ENCODE measurements around the gene HCAR2. TPM values are rescaled to one million over a fixed set of nuclear protein-coding genes. Genes with fewer than 3 reads are reported as not detected.

Gene HCAR2
- total and polyA plus RNA-seq, 2 experiments from 2014 or later, result 2.1 to 3.7 TPM

- H3K9me3 ChIP-seq (ENCODE audit: low read depth), result no peaks in the 10 kb centered on the region
- no peaks in the 10 kb centered on the region for H3K9me2 ChIP-seq (replicated peaks; ENCODE audit: insufficient read depth)
- no peak overlapping the region for H3K27ac ChIP-seq
- H3K4me1 ChIP-seq (ENCODE audit: insufficient read depth), result no peaks in the 10 kb centered on the region
- 86% methylated on average over 8 of the region's 8 CpGs for WGBS (ENCODE audit: low lambda C conversion rate, missing lambda C conversion rate)
- no peaks in the 10 kb centered on the region for H3K27me3 ChIP-seq
- H2AFZ ChIP-seq, result no peak overlapping the region
- TF ChIP-seq, protein P1, sequence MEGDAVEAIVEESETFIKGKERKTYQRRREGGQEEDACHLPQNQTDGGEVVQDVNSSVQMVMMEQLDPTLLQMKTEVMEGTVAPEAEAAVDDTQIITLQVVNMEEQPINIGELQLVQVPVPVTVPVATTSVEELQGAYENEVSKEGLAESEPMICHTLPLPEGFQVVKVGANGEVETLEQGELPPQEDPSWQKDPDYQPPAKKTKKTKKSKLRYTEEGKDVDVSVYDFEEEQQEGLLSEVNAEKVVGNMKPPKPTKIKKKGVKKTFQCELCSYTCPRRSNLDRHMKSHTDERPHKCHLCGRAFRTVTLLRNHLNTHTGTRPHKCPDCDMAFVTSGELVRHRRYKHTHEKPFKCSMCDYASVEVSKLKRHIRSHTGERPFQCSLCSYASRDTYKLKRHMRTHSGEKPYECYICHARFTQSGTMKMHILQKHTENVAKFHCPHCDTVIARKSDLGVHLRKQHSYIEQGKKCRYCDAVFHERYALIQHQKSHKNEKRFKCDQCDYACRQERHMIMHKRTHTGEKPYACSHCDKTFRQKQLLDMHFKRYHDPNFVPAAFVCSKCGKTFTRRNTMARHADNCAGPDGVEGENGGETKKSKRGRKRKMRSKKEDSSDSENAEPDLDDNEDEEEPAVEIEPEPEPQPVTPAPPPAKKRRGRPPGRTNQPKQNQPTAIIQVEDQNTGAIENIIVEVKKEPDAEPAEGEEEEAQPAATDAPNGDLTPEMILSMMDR (IDR thresholded peaks at IDR 0.05; ENCODE audit: poor library complexity), result no peak
- TF ChIP-seq EZH2 (IDR thresholded peaks at IDR 0.05; ENCODE audit: borderline replicate concordance) (no peak), EZH2phosphoT487 (IDR thresholded peaks at IDR 0.05; ENCODE audit: low read depth, severe bottlenecking, unreplicated experiment) (no peak)
- H3K36me3 ChIP-seq (replicated peaks; ENCODE audit: insufficient read depth, low read depth), result no peaks in the 10 kb centered on the region
- H4K20me1 ChIP-seq (ENCODE audit: insufficient read depth, poor library complexity, severe bottlenecking), result no peaks in the 10 kb centered on the region
- DNase-seq (ENCODE audit: low spot score), result no peak
- H3K4me2 ChIP-seq, result no peak overlapping the region
- H3K79me2 ChIP-seq, result no peaks in the 10 kb centered on the region
- H3K4me3 ChIP-seq, result no peak overlapping the region
Observed at GRCh38 chr12:122665349-122665748, 37.8 kb downstream of the HCAR2 start.

DNA sequence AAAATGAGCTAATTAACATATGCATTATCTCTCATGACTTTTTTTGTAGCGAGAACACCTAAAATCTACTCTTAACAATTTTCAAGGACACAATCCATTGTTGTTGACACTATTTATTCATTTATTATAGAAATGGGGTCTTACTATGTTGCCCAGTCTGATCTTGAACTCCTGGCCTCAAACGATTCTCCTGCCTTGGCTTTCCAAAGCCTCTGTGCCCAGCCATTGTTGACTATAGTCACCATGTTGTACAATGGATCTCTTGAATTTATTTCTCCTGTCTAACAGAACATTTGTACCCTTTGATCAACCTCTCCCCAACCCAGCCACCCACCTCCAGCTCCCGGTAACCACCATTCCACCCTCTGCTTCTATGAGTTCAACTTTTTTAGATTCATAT, 41.2 kb downstream of the HCAR2 start:
- Histone ChIP-seq H3K4me1 (ENCODE audit: insufficient read depth) (no peaks in the 10 kb centered on the region), H3K79me2 (no peaks in the 10 kb centered on the region), H3K27ac (no peak overlapping the region), H3K27me3 (no peaks in the 10 kb centered on the region), H4K20me1 (ENCODE audit: insufficient read depth, poor library complexity, severe bottlenecking) (no peaks in the 10 kb centered on the region), H3K36me3 (replicated peaks; ENCODE audit: insufficient read depth, low read depth) (no peaks in the 10 kb centered on the region), H3K4me2 (no peak overlapping the region), H3K9me2 (replicated peaks; ENCODE audit: insufficient read depth) (no peaks in the 10 kb centered on the region), H2AFZ (no peak overlapping the region), H3K4me3 (no peak overlapping the region), H3K9me3 (ENCODE audit: low read depth) (no peaks in the 10 kb centered on the region)
- WGBS (ENCODE audit: low lambda C conversion rate, missing lambda C conversion rate), result 97% methylated on average over 3 of the region's 3 CpGs
- DNase-seq (ENCODE audit: low spot score), result no peak
- TF ChIP-seq EZH2phosphoT487 (IDR thresholded peaks at IDR 0.05; ENCODE audit: low read depth, severe bottlenecking, unreplicated experiment) (no peak), EZH2 (IDR thresholded peaks at IDR 0.05; ENCODE audit: borderline replicate concordance) (no peak)
- TF ChIP-seq, protein P1 (IDR thresholded peaks at IDR 0.05; ENCODE audit: poor library complexity), result no peak

GRCh38 chr12:122661246-122661645, 41.9 kb downstream of the HCAR2 start:
- H3K79me2 ChIP-seq, result no peaks in the 10 kb centered on the region
- H3K9me3 ChIP-seq (ENCODE audit: low read depth), result no peaks in the 10 kb centered on the region
- TF ChIP-seq, protein P1 (IDR thresholded peaks at IDR 0.05; ENCODE audit: poor library complexity), result no peak
- TF ChIP-seq EZH2phosphoT487 (IDR thresholded peaks at IDR 0.05; ENCODE audit: low read depth, severe bottlenecking, unreplicated experiment), result no peak
- TF ChIP-seq EZH2 (IDR thresholded peaks at IDR 0.05; ENCODE audit: borderline replicate concordance), result no peak
- no peak overlapping the region for H2AFZ ChIP-seq
- no peak for DNase-seq (ENCODE audit: low spot score)
- H3K4me1 ChIP-seq (ENCODE audit: insufficient read depth), result no peaks in the 10 kb centered on the region
- H3K4me2 ChIP-seq, result no peak overlapping the region
- 85% methylated on average over 15 of the region's 16 CpGs for WGBS (ENCODE audit: low lambda C conversion rate, missing lambda C conversion rate)
- no peaks in the 10 kb centered on the region for H3K9me2 ChIP-seq (replicated peaks; ENCODE audit: insufficient read depth)
- no peak overlapping the region for H3K27ac ChIP-seq
- no peak overlapping the region for H3K4me3 ChIP-seq
- H3K36me3 ChIP-seq (replicated peaks; ENCODE audit: insufficient read depth, low read depth), result no peaks in the 10 kb centered on the region
- no peaks in the 10 kb centered on the region for H4K20me1 ChIP-seq (ENCODE audit: insufficient read depth, poor library complexity, severe bottlenecking)
- no peaks in the 10 kb centered on the region for H3K27me3 ChIP-seq

DNA sequence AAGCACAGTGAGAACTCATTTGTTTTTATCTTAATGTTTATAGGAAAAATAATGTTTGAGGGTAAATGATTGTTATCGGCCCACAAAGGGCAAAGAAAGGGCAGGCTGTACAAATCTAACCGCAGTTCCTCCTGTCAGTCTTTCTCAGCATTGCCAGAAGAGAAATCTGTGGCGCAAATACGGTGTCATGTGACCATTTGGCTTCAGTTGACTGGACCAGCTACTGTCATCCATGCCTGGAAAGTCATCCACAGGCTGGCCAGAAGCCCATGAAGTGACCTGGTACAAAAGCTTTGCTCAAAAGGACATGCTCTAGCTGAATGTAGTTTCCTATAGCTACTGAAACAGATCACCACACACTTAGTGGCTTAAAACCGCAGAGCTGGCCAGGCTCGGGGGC, 43.6 kb downstream of the HCAR2 start:
- Histone ChIP-seq H3K9me3 (ENCODE audit: low read depth) (no peaks in the 10 kb centered on the region), H3K4me1 (ENCODE audit: insufficient read depth) (no peaks in the 10 kb centered on the region), H3K79me2 (no peaks in the 10 kb centered on the region), H3K4me2 (no peak overlapping the region), H3K27ac (no peak overlapping the region), H4K20me1 (ENCODE audit: insufficient read depth, poor library complexity, severe bottlenecking) (no peaks in the 10 kb centered on the region), H3K36me3 (replicated peaks; ENCODE audit: insufficient read depth, low read depth) (no peaks in the 10 kb centered on the region), H3K4me3 (no peak overlapping the region), H2AFZ (no peak overlapping the region), H3K9me2 (replicated peaks; ENCODE audit: insufficient read depth) (no peaks in the 10 kb centered on the region), H3K27me3 (no peaks in the 10 kb centered on the region)
- TF ChIP-seq EZH2 (IDR thresholded peaks at IDR 0.05; ENCODE audit: borderline replicate concordance) (no peak), EZH2phosphoT487 (IDR thresholded peaks at IDR 0.05; ENCODE audit: low read depth, severe bottlenecking, unreplicated experiment) (no peak)
- TF ChIP-seq, protein P1 (IDR thresholded peaks at IDR 0.05; ENCODE audit: poor library complexity), result no peak
- no peak for DNase-seq (ENCODE audit: low spot score)
- 92% methylated on average over 6 of the region's 6 CpGs for WGBS (ENCODE audit: low lambda C conversion rate, missing lambda C conversion rate)
